Prostate gland (tissue), 2 donors: ENCODE results near the gene CRB1. TPM values are rescaled to one million over a fixed set of nuclear protein-coding genes. Genes with fewer than 3 reads are reported as not detected.

ENCODE experiments used
- DNase-seq: peaks from one replicate; pipeline ENCODE4 v3.0.0-alpha.2; 2019; ENCODE audit warnings: low spot score
- H3K27ac ChIP-seq, 2 donors: fragments of 200-600 bp; sonication (generic); 2 replicates each; pipeline ENCODE4 v1.5.1; 2017 to 2019
- H3K27me3 ChIP-seq: fragments of 200-600 bp; sonication (generic); replicated peaks from 2 replicates; pipeline ENCODE4 v1.5.1; 2019; ENCODE audit not compliant: insufficient read depth
- H3K36me3 ChIP-seq, 2 donors: fragments of 200-600 bp; sonication (generic); 1 replicate in 1 of 2; 2 replicates in 1 of 2; pipeline versions ENCODE4 v1.5.1 to v1.8.1; 2017 to 2019
- H3K4me1 ChIP-seq: fragments of 200-600 bp; sonication (generic); replicated peaks from 2 replicates; pipeline ENCODE4 v1.5.1; 2019
- H3K4me3 ChIP-seq, 2 donors: fragments of 200-600 bp; sonication (generic); 2 replicates each; pipeline ENCODE4 v1.5.1; 2017 to 2019
- H3K9me3 ChIP-seq: fragments of 200-600 bp; sonication (generic); 2 replicates; pipeline ENCODE4 v1.5.1; 2017
- POLR2A ChIP-seq: fragments of 450-650 bp; IDR thresholded peaks from one replicate; pipeline ENCODE4 v1.6.1; 2016; ENCODE audit warnings: antibody characterized with exemption, mild to moderate bottlenecking
- POLR2AphosphoS5 ChIP-seq: sonication (generic); formaldehyde crosslinking; IDR thresholded peaks from one replicate; pipeline ENCODE4 v1.6.1; 2017; ENCODE audit warnings: antibody characterized with exemption
- WGBS: methylation state at CpG from one replicate; pipeline ENCODE4 v1.1.5; 2018; 5-methylcytosine and 5-hydroxymethylcytosine counted together
- intact Hi-C: fragments of 100-400 bp; cut with DNase I; formaldehyde crosslinking; loops from one replicate; pipeline ENCODE4 v1.14.2; 2022
- total RNA-seq, 2 donors: library from RNA; depleted of rRNA; stranded (reverse); fragments of >200 nt; gene quantifications; one replicate each; pipeline ENCODE4 v1.1.0, GENCODE V29; 2016
- TF ChIP-seq, protein P1 (sequence below), 4 experiments: fragments of 200-600 bp in 2 of 4; fragments of 450-650 bp in 2 of 4; sonication (generic) in 2 of 4; IDR thresholded peaks; 1 replicate in 3 of 4; 2 replicates in 1 of 4; pipeline ENCODE4 v1.5.1; 2016 to 2019; ENCODE audit warnings: antibody characterized with exemption in 4 of 4, mild to moderate bottlenecking in 2 of 4, moderate library complexity in 2 of 4

Gene CRB1
- total RNA-seq, 2 donors from 2014 or later = 0.32 to 1.0 TPM

DNA sequence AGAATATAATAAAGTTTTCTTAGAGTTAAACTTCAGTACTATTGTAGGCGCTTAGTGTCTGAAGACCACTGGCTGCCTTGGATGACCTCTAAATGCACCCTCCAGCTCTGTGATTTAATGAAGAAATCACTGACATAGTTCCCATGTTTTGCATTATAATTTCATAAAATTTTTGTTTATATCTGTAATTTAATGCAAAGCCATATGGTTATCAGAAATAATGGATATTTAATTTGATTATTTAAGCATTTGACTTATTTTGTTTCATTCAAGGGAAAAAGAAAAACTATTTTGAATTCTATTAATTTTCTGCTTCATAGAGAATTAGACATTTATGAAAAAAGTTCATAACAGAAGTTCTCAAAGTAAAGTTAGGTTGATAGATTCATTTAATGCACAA lies 18.6 kb downstream of the CRB1 start:
- Histone ChIP-seq H3K27ac (no peak overlapping the region), H3K36me3 (no peaks in the 10 kb centered on the region), H3K27me3 (no peaks in the 10 kb centered on the region), H3K4me1 (no peaks in the 10 kb centered on the region), H3K4me3 (no peak overlapping the region), H3K9me3 (no peaks in the 10 kb centered on the region)
- TF ChIP-seq POLR2AphosphoS5 (no peak), POLR2A (no peak)
- TF ChIP-seq, protein P1, sequence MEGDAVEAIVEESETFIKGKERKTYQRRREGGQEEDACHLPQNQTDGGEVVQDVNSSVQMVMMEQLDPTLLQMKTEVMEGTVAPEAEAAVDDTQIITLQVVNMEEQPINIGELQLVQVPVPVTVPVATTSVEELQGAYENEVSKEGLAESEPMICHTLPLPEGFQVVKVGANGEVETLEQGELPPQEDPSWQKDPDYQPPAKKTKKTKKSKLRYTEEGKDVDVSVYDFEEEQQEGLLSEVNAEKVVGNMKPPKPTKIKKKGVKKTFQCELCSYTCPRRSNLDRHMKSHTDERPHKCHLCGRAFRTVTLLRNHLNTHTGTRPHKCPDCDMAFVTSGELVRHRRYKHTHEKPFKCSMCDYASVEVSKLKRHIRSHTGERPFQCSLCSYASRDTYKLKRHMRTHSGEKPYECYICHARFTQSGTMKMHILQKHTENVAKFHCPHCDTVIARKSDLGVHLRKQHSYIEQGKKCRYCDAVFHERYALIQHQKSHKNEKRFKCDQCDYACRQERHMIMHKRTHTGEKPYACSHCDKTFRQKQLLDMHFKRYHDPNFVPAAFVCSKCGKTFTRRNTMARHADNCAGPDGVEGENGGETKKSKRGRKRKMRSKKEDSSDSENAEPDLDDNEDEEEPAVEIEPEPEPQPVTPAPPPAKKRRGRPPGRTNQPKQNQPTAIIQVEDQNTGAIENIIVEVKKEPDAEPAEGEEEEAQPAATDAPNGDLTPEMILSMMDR (IDR thresholded peaks at IDR 0.05) = no peak
- DNase-seq = no peak
- 95% methylated on average over 1 of the region's 1 CpG for WGBS
- intact Hi-C loops = no loop called here

DNA sequence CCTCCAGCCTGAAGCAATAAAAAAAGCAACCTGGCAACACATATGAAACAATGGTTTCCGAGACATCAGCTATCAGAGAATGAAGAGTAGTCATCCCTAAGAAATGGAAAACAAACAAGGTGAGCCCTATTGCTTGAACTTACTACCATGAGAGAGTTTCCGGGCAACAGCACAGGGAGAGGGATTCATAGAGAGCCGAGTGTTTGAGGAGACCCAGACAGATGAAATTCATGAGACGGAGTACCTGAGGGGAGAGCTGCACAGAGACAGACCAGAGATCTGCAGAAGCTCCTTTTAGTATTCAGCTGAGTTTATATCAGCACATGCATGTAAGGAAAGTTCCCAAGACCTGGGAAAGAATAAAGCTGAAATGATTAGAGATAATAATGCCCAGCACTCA lies 19.8 kb downstream of the CRB1 start:
- Histone ChIP-seq H3K36me3 (no peaks in the 10 kb centered on the region), H3K27ac (no peak overlapping the region), H3K9me3 (no peaks in the 10 kb centered on the region), H3K27me3 (no peaks in the 10 kb centered on the region), H3K4me3 (no peak overlapping the region), H3K4me1 (no peaks in the 10 kb centered on the region)
- 72% methylated on average over 4 of the region's 4 CpGs for WGBS
- intact Hi-C loops = no loop called here
- no peak for DNase-seq
- TF ChIP-seq, protein P1 (IDR thresholded peaks at IDR 0.05) = no peak
- TF ChIP-seq POLR2A = no peak
- TF ChIP-seq POLR2AphosphoS5 = no peak

DNA sequence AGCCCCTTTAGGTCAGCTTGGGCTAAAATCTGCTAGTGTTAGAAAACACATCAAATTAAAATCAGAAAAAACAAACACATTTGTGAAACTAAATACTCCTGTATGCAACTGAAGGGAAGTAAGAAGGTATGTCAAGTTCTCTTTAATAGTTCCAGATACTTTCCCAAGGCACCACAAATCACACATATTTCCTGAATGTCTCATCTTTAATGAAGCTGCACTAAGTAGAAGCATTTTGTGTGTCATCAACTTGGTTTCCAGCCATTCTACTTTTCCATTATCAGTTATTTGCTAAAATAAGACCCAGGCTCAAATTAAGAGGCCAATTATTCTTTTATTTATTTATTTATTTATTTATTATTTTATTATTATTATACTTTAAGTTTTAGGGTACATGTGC lies 34.7 kb downstream of the CRB1 start:
- intact Hi-C loops = no loop called here
- TF ChIP-seq POLR2A (no peak), POLR2AphosphoS5 (no peak)
- TF ChIP-seq, protein P1 (IDR thresholded peaks at IDR 0.05) = no peak
- H3K36me3 ChIP-seq = no peaks in the 10 kb centered on the region
- no peak for DNase-seq
- no peaks in the 10 kb centered on the region for H3K4me1 ChIP-seq
- H3K27ac ChIP-seq = no peak overlapping the region
- no peaks in the 10 kb centered on the region for H3K9me3 ChIP-seq
- H3K27me3 ChIP-seq = no peaks in the 10 kb centered on the region
- no peak overlapping the region for H3K4me3 ChIP-seq

DNA sequence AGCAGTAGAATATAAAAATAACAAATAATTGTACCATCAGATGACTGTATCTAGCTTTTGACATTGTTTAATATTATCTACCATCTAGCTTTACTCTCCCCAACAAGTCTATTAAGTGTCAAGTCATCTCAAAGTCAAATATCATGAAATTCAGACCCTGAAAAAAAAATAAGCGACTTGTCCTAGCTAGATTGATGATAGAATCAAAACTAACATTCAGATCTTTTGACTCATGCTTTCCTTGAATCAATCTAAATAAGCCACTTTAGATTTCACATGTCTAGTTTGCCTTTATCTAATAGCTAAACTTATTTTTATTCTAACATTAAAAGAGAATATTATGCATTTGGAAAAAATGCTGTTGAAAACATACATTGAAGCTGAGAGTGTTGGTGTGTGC lies 35.4 kb downstream of the CRB1 start:
- intact Hi-C loops = no loop called here
- Histone ChIP-seq H3K27me3 (no peaks in the 10 kb centered on the region), H3K4me1 (no peaks in the 10 kb centered on the region), H3K36me3 (no peaks in the 10 kb centered on the region), H3K9me3 (no peaks in the 10 kb centered on the region), H3K27ac (no peak overlapping the region), H3K4me3 (no peak overlapping the region)
- TF ChIP-seq POLR2A (no peak), POLR2AphosphoS5 (no peak)
- TF ChIP-seq, protein P1 (IDR thresholded peaks at IDR 0.05) = no peak
- WGBS = 67% methylated on average over 1 of the region's 1 CpG
- DNase-seq = no peak

DNA sequence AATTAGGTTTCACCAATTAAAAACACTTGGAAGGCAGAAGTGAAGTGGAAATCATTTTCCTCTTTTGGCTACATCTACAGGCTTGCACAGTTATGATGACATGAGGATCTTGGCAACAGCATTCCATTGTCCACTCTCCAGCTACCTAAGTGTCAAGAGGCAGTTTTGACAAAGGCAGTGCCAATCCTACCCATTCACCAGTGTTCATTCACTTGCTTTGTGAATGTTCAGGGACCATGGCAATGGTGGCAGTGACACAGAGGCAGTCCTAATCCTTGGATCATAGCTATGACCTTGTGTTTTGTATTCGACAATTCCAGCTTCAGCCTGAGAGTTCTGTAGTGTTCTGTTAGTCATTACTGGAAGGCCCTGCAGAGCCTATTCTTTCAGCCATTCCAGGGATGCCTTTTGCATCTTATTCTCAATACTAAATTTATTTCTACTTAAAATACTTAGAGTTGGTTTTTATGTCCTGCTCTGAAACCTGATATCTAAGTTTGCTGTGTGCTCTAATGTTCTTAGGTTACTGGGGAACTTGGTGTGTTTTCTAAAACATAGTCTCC lies 36.7 kb downstream of the CRB1 start:
- TF ChIP-seq POLR2A (no peak), POLR2AphosphoS5 (no peak)
- TF ChIP-seq, protein P1 (IDR thresholded peaks at IDR 0.05) = no peak
- 95% methylated on average over 1 of the region's 1 CpG for WGBS

More for the DNA sequence above, 36.7 kb downstream of the CRB1 start:
- no peak overlapping the region for H3K4me3 ChIP-seq
- H3K27me3 ChIP-seq = no peaks in the 10 kb centered on the region
- H3K9me3 ChIP-seq = no peaks in the 10 kb centered on the region
- no peaks in the 10 kb centered on the region for H3K36me3 ChIP-seq
- no peak overlapping the region for H3K27ac ChIP-seq
- no peak for DNase-seq
- intact Hi-C loops = no loop called here
- H3K4me1 ChIP-seq = no peaks in the 10 kb centered on the region
